ENCODE data around the gene ACTR1A.

DNA sequence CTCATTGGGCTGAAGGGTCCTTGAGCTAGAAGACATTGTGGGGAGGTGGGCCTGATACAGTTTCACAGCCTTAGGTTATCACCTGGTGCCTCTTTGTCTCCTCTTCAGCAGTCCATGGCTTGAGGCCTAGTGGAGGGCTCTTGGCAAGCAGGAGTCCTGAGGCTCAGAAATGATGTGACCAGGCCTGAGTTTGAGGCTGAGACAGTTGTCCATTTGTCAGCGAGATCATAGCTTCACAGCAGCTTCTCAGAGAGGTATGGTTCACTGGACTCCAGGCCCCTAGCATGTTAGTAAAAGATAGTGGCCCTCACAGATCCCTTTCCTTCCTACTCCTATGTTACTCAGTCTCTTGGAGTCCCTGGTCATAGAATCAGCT, 20.4 kb upstream of the ACTR1A start:
- TF ChIP-seq EZH2 (IDR thresholded peaks at IDR 0.05) (no peak), POLR2AphosphoS5 (IDR thresholded peaks at IDR 0.05; ENCODE audit: borderline replicate concordance, low read depth, low read length) (no peak)

Data from SK-N-MC (cell line).